ENCODE measurements around the gene OR9Q1.

OR9Q1 gene

DNA sequence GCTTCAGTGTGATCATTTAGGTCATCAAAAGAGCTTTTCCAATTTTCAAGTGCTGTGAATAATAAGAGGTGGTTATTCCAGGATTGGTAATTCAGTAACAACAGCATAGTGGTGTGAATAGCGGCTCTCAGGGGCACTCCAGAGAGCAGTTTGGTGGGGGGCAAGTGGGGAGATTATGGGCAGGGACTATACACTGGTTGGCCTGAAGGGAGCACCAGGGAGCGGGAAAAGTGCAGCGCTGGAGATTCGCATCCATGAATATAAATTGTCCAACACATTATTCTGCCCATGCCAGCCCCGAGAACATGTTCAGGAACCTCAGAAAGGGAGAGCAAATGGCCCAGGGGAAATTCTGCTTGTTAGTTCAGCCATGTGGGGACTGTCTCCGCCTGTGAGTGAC lies 45.0 kb downstream of the OR9Q1 start:
- H3K9me3 ChIP-seq (ENCODE audit: control extremely low read depth in 1 of 5, control insufficient read depth in 4 of 5, insufficient read depth in 2 of 5, low read depth in 1 of 5, low read length in 4 of 5): no peaks in the 10 kb centered on the region
- H3K27ac ChIP-seq (ENCODE audit: insufficient read depth in 1 of 2, low read depth in 1 of 2, low read length in 2 of 2, poor library complexity in 1 of 2, severe bottlenecking in 2 of 2): no peak overlapping the region
- DNase-seq: no peak
- H3K4me3 ChIP-seq (ENCODE audit: control insufficient read depth in 1 of 7, extremely low read depth in 1 of 7, insufficient read depth in 4 of 7, low read depth in 2 of 7, low read length in 6 of 7): no peak overlapping the region
- ChIA-PET CTCF (no interaction called here), POLR2A (interaction anchor here (0.6 kb wide), 1 partner anchor 127 kb away, joined by 3 read pairs; no protein-coding TSS in a partner anchor)
- H3K27me3 ChIP-seq (replicated peaks in 2 of 5; ENCODE audit: control insufficient read depth in 4 of 5, insufficient read depth in 5 of 5, low read length in 4 of 5): no peaks in the 10 kb centered on the region
- 84% methylated on average over 6 of the region's 6 CpGs for WGBS (ENCODE audit: insufficient coverage)
- H3K36me3 ChIP-seq (ENCODE audit: control insufficient read depth in 4 of 4, insufficient read depth in 4 of 4, low read length in 3 of 4): no peaks in the 10 kb centered on the region
- H3K4me1 ChIP-seq (ENCODE audit: control extremely low read depth in 1 of 4, control insufficient read depth in 4 of 4, insufficient read depth in 4 of 4, low read length in 3 of 4): no peaks in the 10 kb centered on the region

DNA sequence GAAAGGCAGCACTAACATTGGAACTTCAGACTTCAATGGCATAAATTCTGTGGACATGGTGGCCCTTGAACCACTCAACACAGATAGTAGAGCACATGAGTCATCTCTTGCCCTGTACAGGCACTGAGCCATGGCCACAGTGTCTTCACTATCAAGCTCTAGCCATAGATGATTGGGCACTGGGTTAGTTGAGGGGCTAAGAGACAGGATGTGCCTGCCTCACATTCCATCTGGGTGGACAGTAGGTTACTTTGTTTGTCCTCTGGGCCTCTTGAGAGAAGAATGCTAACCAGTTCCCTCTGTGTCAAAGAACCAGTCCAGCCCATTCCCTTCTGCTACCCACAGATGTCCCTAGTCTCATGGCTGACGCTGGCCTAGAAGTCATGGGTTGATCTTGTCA lies 46.9 kb downstream of the OR9Q1 start:
- no peaks in the 10 kb centered on the region for H3K4me1 ChIP-seq (ENCODE audit: control extremely low read depth in 1 of 4, control insufficient read depth in 4 of 4, insufficient read depth in 4 of 4, low read length in 3 of 4)
- no peak for DNase-seq
- no peak overlapping the region for H3K4me3 ChIP-seq (ENCODE audit: control insufficient read depth in 1 of 7, extremely low read depth in 1 of 7, insufficient read depth in 4 of 7, low read depth in 2 of 7, low read length in 6 of 7)
- ChIA-PET CTCF (no interaction called here), POLR2A (no interaction called here)
- H3K27ac ChIP-seq (ENCODE audit: insufficient read depth in 1 of 2, low read depth in 1 of 2, low read length in 2 of 2, poor library complexity in 1 of 2, severe bottlenecking in 2 of 2): no peak overlapping the region
- WGBS (ENCODE audit: insufficient coverage): 89% methylated on average over 1 of the region's 1 CpG
- no peaks in the 10 kb centered on the region for H3K36me3 ChIP-seq (ENCODE audit: control insufficient read depth in 4 of 4, insufficient read depth in 4 of 4, low read length in 3 of 4)
- no peaks in the 10 kb centered on the region for H3K27me3 ChIP-seq (replicated peaks in 2 of 5; ENCODE audit: control insufficient read depth in 4 of 5, insufficient read depth in 5 of 5, low read length in 4 of 5)
- H3K9me3 ChIP-seq (ENCODE audit: control extremely low read depth in 1 of 5, control insufficient read depth in 4 of 5, insufficient read depth in 2 of 5, low read depth in 1 of 5, low read length in 4 of 5): no peaks in the 10 kb centered on the region

DNA sequence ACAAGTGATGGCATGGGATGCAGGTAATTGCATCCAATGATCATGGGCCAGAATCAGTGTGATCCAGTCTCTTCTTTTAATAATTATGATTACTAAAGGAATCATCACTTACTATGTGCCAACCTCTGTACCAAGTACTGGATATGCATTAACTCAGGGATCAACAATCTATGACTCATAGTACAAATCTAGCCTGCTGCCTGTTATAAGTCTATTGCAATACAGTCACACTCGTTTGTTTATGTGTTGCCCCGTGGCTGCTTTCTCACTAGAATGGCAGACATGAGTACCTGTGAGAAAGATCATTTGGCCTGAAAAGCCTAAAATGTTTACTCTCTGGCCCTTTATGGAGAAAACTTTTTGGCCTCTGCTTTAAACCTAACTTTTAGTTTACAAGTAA lies 52.1 kb downstream of the OR9Q1 start:
- DNase-seq: no peak
- no peaks in the 10 kb centered on the region for H3K36me3 ChIP-seq (ENCODE audit: control insufficient read depth in 4 of 4, insufficient read depth in 4 of 4, low read length in 3 of 4)
- WGBS (ENCODE audit: insufficient coverage): 50% methylated on average over 2 of the region's 2 CpGs
- no peaks in the 10 kb centered on the region for H3K27me3 ChIP-seq (replicated peaks in 2 of 5; ENCODE audit: control insufficient read depth in 4 of 5, insufficient read depth in 5 of 5, low read length in 4 of 5)
- no peaks in the 10 kb centered on the region for H3K9me3 ChIP-seq (ENCODE audit: control extremely low read depth in 1 of 5, control insufficient read depth in 4 of 5, insufficient read depth in 2 of 5, low read depth in 1 of 5, low read length in 4 of 5)
- ChIA-PET POLR2A (no interaction called here), CTCF (no interaction called here)
- no peak overlapping the region for H3K4me3 ChIP-seq (ENCODE audit: control insufficient read depth in 1 of 7, extremely low read depth in 1 of 7, insufficient read depth in 4 of 7, low read depth in 2 of 7, low read length in 6 of 7)
- H3K27ac ChIP-seq (ENCODE audit: insufficient read depth in 1 of 2, low read depth in 1 of 2, low read length in 2 of 2, poor library complexity in 1 of 2, severe bottlenecking in 2 of 2): no peak overlapping the region
- H3K4me1 ChIP-seq (ENCODE audit: control extremely low read depth in 1 of 4, control insufficient read depth in 4 of 4, insufficient read depth in 4 of 4, low read length in 3 of 4): no peaks in the 10 kb centered on the region

DNA sequence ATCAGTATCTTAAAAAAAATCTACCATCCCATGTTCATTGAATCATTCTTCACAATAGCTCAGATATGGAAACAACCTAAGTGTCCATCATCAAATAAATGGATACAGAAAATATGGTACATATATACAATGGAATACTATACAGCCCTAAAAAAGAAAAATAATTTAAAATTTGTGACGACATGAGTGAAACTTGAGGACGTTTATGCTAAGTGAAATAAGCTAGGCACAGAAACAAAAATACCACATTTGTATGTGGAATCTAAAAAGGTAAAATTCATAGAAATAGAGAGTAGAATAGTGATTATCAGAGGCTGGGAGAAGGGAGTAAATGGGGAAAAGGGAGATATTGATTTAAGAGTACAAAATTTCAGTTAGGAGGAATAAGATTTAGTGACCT lies 62.8 kb downstream of the OR9Q1 start:
- ChIA-PET POLR2A (no interaction called here), CTCF (no interaction called here)
- H3K9me3 ChIP-seq (ENCODE audit: control extremely low read depth in 1 of 5, control insufficient read depth in 4 of 5, insufficient read depth in 2 of 5, low read depth in 1 of 5, low read length in 4 of 5): no peaks in the 10 kb centered on the region
- no peaks in the 10 kb centered on the region for H3K27me3 ChIP-seq (replicated peaks in 2 of 5; ENCODE audit: control insufficient read depth in 4 of 5, insufficient read depth in 5 of 5, low read length in 4 of 5)
- no peak overlapping the region for H3K4me3 ChIP-seq (ENCODE audit: control insufficient read depth in 1 of 7, extremely low read depth in 1 of 7, insufficient read depth in 4 of 7, low read depth in 2 of 7, low read length in 6 of 7)
- no peaks in the 10 kb centered on the region for H3K4me1 ChIP-seq (ENCODE audit: control extremely low read depth in 1 of 4, control insufficient read depth in 4 of 4, insufficient read depth in 4 of 4, low read length in 3 of 4)
- no peak overlapping the region for H3K27ac ChIP-seq (ENCODE audit: insufficient read depth in 1 of 2, low read depth in 1 of 2, low read length in 2 of 2, poor library complexity in 1 of 2, severe bottlenecking in 2 of 2)
- no peak for DNase-seq
- WGBS (ENCODE audit: insufficient coverage): no CpG with 5 or more reads among the region's 2 CpGs
- no peaks in the 10 kb centered on the region for H3K36me3 ChIP-seq (ENCODE audit: control insufficient read depth in 4 of 4, insufficient read depth in 4 of 4, low read length in 3 of 4)

DNA sequence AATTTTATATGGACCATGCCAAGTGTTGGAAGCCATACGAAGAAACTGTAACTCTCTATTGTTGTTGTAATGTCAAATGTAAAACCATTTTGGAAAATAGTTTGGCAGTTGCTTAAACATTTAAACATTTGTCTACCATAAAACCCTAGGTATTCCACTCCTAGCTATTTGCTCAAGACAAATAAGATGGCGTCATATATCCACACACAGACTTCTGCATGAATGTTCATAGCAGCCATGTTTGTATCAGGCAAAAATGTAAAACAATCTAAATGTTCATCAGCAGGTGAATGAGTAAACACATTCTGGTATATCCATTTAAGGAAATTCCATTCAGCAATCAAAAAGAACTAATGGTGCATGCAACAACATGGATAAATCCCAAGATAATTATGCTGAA lies 73.8 kb downstream of the OR9Q1 start:
- Histone ChIP-seq H3K27ac (ENCODE audit: insufficient read depth in 1 of 2, low read depth in 1 of 2, low read length in 2 of 2, poor library complexity in 1 of 2, severe bottlenecking in 2 of 2) (no peak overlapping the region), H3K27me3 (replicated peaks in 2 of 5; ENCODE audit: control insufficient read depth in 4 of 5, insufficient read depth in 5 of 5, low read length in 4 of 5) (no peaks in the 10 kb centered on the region), H3K9me3 (ENCODE audit: control extremely low read depth in 1 of 5, control insufficient read depth in 4 of 5, insufficient read depth in 2 of 5, low read depth in 1 of 5, low read length in 4 of 5) (no peaks in the 10 kb centered on the region), H3K36me3 (ENCODE audit: control insufficient read depth in 4 of 4, insufficient read depth in 4 of 4, low read length in 3 of 4) (no peaks in the 10 kb centered on the region), H3K4me3 (ENCODE audit: control insufficient read depth in 1 of 7, extremely low read depth in 1 of 7, insufficient read depth in 4 of 7, low read depth in 2 of 7, low read length in 6 of 7) (no peak overlapping the region), H3K4me1 (ENCODE audit: control extremely low read depth in 1 of 4, control insufficient read depth in 4 of 4, insufficient read depth in 4 of 4, low read length in 3 of 4) (no peaks in the 10 kb centered on the region)
- DNase-seq: no peak
- no CpG with 5 or more reads among the region's 2 CpGs for WGBS (ENCODE audit: insufficient coverage)
- POLR2A ChIA-PET: no interaction called here
- CTCF ChIA-PET: no interaction called here

DNA sequence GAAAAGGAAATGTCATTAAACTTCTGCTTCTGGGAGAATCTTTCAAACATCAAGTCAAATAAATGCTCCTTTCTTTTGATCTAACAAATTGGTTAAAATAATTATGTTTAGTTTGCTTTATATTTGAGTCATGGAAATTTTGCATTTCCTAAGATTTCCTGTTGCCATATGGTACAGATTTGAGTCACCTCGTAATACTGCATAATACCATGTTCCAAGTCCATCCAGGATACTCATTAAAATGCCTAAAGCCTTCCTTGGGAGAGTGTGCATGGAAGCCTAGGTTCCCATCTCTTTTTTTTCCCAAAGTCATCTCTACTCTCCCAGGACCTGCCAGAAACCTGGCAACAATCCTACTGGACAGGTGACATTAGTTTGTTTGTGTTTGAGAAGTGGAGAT lies 97.4 kb downstream of the OR9Q1 start:
- CTCF ChIA-PET: no interaction called here
- Histone ChIP-seq H3K27me3 (replicated peaks in 2 of 5; ENCODE audit: control insufficient read depth in 4 of 5, insufficient read depth in 5 of 5, low read length in 4 of 5) (no peaks in the 10 kb centered on the region), H3K36me3 (ENCODE audit: control insufficient read depth in 4 of 4, insufficient read depth in 4 of 4, low read length in 3 of 4) (no peaks in the 10 kb centered on the region), H3K27ac (ENCODE audit: insufficient read depth in 1 of 2, low read depth in 1 of 2, low read length in 2 of 2, poor library complexity in 1 of 2, severe bottlenecking in 2 of 2) (no peak overlapping the region), H3K4me3 (ENCODE audit: control insufficient read depth in 1 of 7, extremely low read depth in 1 of 7, insufficient read depth in 4 of 7, low read depth in 2 of 7, low read length in 6 of 7) (no peak overlapping the region), H3K4me1 (ENCODE audit: control extremely low read depth in 1 of 4, control insufficient read depth in 4 of 4, insufficient read depth in 4 of 4, low read length in 3 of 4) (no peaks in the 10 kb centered on the region), H3K9me3 (ENCODE audit: control extremely low read depth in 1 of 5, control insufficient read depth in 4 of 5, insufficient read depth in 2 of 5, low read depth in 1 of 5, low read length in 4 of 5) (no peaks in the 10 kb centered on the region)
- DNase-seq: no peak
- 80% methylated on average over 1 of the region's 1 CpG for WGBS (ENCODE audit: insufficient coverage)
- POLR2A ChIA-PET: no interaction called here

DNA sequence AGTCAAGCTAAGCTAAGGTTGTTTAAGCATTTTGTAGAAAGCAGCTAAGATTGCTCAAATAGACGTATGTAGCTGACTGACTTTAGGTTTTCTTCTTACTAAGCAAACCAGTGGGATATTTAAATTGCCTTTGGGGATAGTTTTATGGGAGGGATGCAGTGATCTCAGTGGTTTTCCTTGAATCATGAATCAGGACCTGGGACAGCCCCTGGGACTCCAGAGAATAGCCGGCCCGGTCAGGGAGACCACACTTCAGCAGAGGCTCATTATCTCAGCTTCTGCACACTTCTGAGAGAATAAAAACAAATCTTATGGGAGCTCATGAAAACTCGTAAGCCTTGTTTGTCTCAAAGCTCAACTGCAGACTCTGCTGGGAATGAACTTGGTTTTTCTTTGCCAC lies 101.8 kb downstream of the OR9Q1 start, which contains the start of gene OR9I1:
Gene OR9I1, minus strand, starts transcription at position 62 of the 400 bp plus-strand sequence. CDS start 6,086 bp downstream, outside the sequence.
- POLR2A ChIA-PET: no interaction called here
- WGBS (ENCODE audit: insufficient coverage): 72% methylated on average over 3 of the region's 4 CpGs
- no peaks in the 10 kb centered on the region for H3K4me1 ChIP-seq (ENCODE audit: control extremely low read depth in 1 of 4, control insufficient read depth in 4 of 4, insufficient read depth in 4 of 4, low read length in 3 of 4)
- H3K27ac ChIP-seq (ENCODE audit: insufficient read depth in 1 of 2, low read depth in 1 of 2, low read length in 2 of 2, poor library complexity in 1 of 2, severe bottlenecking in 2 of 2): no peak within 1 kb of the TSS
- CTCF ChIA-PET: no interaction called here
- no peaks in the 10 kb centered on the region for H3K9me3 ChIP-seq (ENCODE audit: control extremely low read depth in 1 of 5, control insufficient read depth in 4 of 5, insufficient read depth in 2 of 5, low read depth in 1 of 5, low read length in 4 of 5)
- H3K36me3 ChIP-seq (ENCODE audit: control insufficient read depth in 4 of 4, insufficient read depth in 4 of 4, low read length in 3 of 4): no peaks in the 10 kb centered on the region
- DNase-seq: no peak
- H3K4me3 ChIP-seq (ENCODE audit: control insufficient read depth in 1 of 7, extremely low read depth in 1 of 7, insufficient read depth in 4 of 7, low read depth in 2 of 7, low read length in 6 of 7): no peak within 1 kb of the TSS
- H3K27me3 ChIP-seq (replicated peaks in 2 of 5; ENCODE audit: control insufficient read depth in 4 of 5, insufficient read depth in 5 of 5, low read length in 4 of 5): no peaks in the 10 kb centered on the region

DNA sequence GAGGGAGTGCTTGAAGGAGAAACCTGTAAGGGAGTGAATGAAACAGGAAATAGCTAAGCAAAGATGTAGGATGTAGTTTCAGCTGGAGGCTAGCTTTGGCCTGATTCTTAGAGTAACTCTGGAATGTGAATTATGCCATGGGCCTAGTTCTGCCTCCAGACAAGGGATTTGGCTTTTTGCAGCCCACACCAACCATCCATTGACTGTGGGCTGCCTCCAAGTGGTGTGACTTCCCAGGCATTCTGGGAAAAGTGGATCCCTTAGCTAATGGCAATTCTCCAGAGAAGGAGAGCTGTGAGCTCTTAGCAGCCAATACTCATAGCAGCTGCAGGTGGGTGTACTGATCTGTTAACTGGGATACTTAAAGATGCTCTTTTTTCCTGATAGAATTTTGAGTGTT lies 103.7 kb downstream of the OR9Q1 start:
- ChIA-PET CTCF (no interaction called here), POLR2A (no interaction called here)
- no peaks in the 10 kb centered on the region for H3K36me3 ChIP-seq (ENCODE audit: control insufficient read depth in 4 of 4, insufficient read depth in 4 of 4, low read length in 3 of 4)
- H3K9me3 ChIP-seq (ENCODE audit: control extremely low read depth in 1 of 5, control insufficient read depth in 4 of 5, insufficient read depth in 2 of 5, low read depth in 1 of 5, low read length in 4 of 5): no peaks in the 10 kb centered on the region
- no peaks in the 10 kb centered on the region for H3K27me3 ChIP-seq (replicated peaks in 2 of 5; ENCODE audit: control insufficient read depth in 4 of 5, insufficient read depth in 5 of 5, low read length in 4 of 5)
- no peak for DNase-seq
- H3K27ac ChIP-seq (ENCODE audit: insufficient read depth in 1 of 2, low read depth in 1 of 2, low read length in 2 of 2, poor library complexity in 1 of 2, severe bottlenecking in 2 of 2): no peak overlapping the region
- no peaks in the 10 kb centered on the region for H3K4me1 ChIP-seq (ENCODE audit: control extremely low read depth in 1 of 4, control insufficient read depth in 4 of 4, insufficient read depth in 4 of 4, low read length in 3 of 4)
- no peak overlapping the region for H3K4me3 ChIP-seq (ENCODE audit: control insufficient read depth in 1 of 7, extremely low read depth in 1 of 7, insufficient read depth in 4 of 7, low read depth in 2 of 7, low read length in 6 of 7)

Measured in common myeloid progenitor, CD34-positive (primary cell).